HEK293 (cell line): ENCODE data around the gene NGLY1.

ENCODE experiments used
- CTCF ChIA-PET: fragments of 350-600 bp; formaldehyde crosslinking; extraction: SDS; loops from one replicate; lab custom pipeline; 2021; ENCODE audit warnings: antibody characterized with exemption; lab: Yijun Ruan, JAX
- POLR2A ChIA-PET: fragments of 300-600 bp; formaldehyde crosslinking; extraction: SDS; loops from one replicate; lab custom pipeline; 2020; ENCODE audit warnings: antibody characterized with exemption, inconsistent platforms; lab: Yijun Ruan, JAX
- H3K27ac ChIP-seq: fragments of 200-500 bp; sonication (Bioruptor generic); 2 replicates; pipeline ENCODE4 v1.5.1; 2014; ENCODE audit warnings: low read depth, low read length, control low read depth, inconsistent platforms; ENCODE audit errors: extremely low read depth
- H3K36me3 ChIP-seq, 2 experiments: fragments of 200-500 bp in 1 of 2; sonication (Bioruptor generic) in 1 of 2; 1 replicate in 1 of 2; 2 replicates in 1 of 2; pipeline ENCODE4 v1.5.1; 2014 to 2017; ENCODE audit warnings: inconsistent platforms in 2 of 2, low read length in 2 of 2; ENCODE audit not compliant: control insufficient read depth in 2 of 2, insufficient read depth in 1 of 2
- H3K4me1 ChIP-seq: fragments of 200-500 bp; sonication (Bioruptor generic); 2 replicates; pipeline ENCODE4 v1.5.1; 2014; ENCODE audit warnings: mild to moderate bottlenecking, low read length, inconsistent platforms; ENCODE audit not compliant: control insufficient read depth, insufficient read depth
- H3K4me3 ChIP-seq: 2 replicates; pipeline ENCODE4 v1.5.1; 2011; ENCODE audit warnings: low read depth, mild to moderate bottlenecking, control low read depth, low read length, moderate library complexity
- H3K9me3 ChIP-seq: fragments of 200-500 bp; sonication (Bioruptor generic); 2 replicates; pipeline ENCODE4 v1.5.1; 2014; ENCODE audit warnings: low read depth, low read length, inconsistent platforms; ENCODE audit not compliant: control insufficient read depth, insufficient read depth
- KLF1 ChIP-seq: fragments of 450-650 bp; formaldehyde crosslinking; IDR thresholded peaks from 2 replicates; pipeline ENCODE4 v1.5.1; 2016; ENCODE audit warnings: missing biosample characterization, missing genetic modification characterization
- KLF8 ChIP-seq: fragments of 450-650 bp; formaldehyde crosslinking; IDR thresholded peaks from 2 replicates; pipeline ENCODE4 v1.5.1; 2016; ENCODE audit warnings: missing biosample characterization, missing genetic modification characterization
- PRDM1 ChIP-seq: fragments of 450-650 bp; formaldehyde crosslinking; IDR thresholded peaks from 2 replicates; pipeline ENCODE4; 2016; ENCODE audit warnings: missing biosample characterization, missing genetic modification characterization
- RBAK ChIP-seq: fragments of 450-650 bp; formaldehyde crosslinking; IDR thresholded peaks from 2 replicates; pipeline ENCODE4 v1.5.1; 2016; ENCODE audit warnings: missing biosample characterization, missing genetic modification characterization
- ZBTB1 ChIP-seq: fragments of 450-650 bp; formaldehyde crosslinking; IDR thresholded peaks from 2 replicates; pipeline ENCODE4 v1.5.1; 2016; ENCODE audit warnings: missing biosample characterization, missing genetic modification characterization
- ZIC2 ChIP-seq: fragments of 450-650 bp; formaldehyde crosslinking; IDR thresholded peaks from 2 replicates; pipeline ENCODE4 v1.5.1; 2016; ENCODE audit warnings: missing biosample characterization, missing genetic modification characterization
- ZNF155 ChIP-seq: fragments of 450-650 bp; formaldehyde crosslinking; IDR thresholded peaks from 2 replicates; pipeline ENCODE4 v1.5.1; 2016; ENCODE audit warnings: missing biosample characterization, missing genetic modification characterization
- ZNF175 ChIP-seq: fragments of 450-650 bp; formaldehyde crosslinking; IDR thresholded peaks from 2 replicates; pipeline ENCODE4 v1.5.1; 2016; ENCODE audit warnings: missing biosample characterization, missing genetic modification characterization
- ZNF202 ChIP-seq: fragments of 450-650 bp; formaldehyde crosslinking; IDR thresholded peaks from 2 replicates; pipeline ENCODE4 v1.5.1; 2016; ENCODE audit warnings: missing biosample characterization, missing genetic modification characterization, borderline replicate concordance
- ZNF239 ChIP-seq: fragments of 450-650 bp; formaldehyde crosslinking; IDR thresholded peaks from 2 replicates; pipeline ENCODE4 v1.5.1; 2016; ENCODE audit warnings: missing biosample characterization, missing genetic modification characterization
- ZNF302 ChIP-seq: fragments of 450-650 bp; formaldehyde crosslinking; IDR thresholded peaks from 2 replicates; pipeline ENCODE4 v1.5.1; 2016; ENCODE audit warnings: missing biosample characterization, missing genetic modification characterization, low read depth
- ZNF350 ChIP-seq: fragments of 450-650 bp; formaldehyde crosslinking; IDR thresholded peaks from 2 replicates; pipeline ENCODE4 v1.5.0; 2017; ENCODE audit warnings: missing biosample characterization, mild to moderate bottlenecking, missing genetic modification characterization
- ZNF391 ChIP-seq: fragments of 450-650 bp; formaldehyde crosslinking; IDR thresholded peaks from 2 replicates; pipeline ENCODE4 v1.5.1; 2016; ENCODE audit warnings: low read depth, missing biosample characterization, missing genetic modification characterization, borderline replicate concordance
- ZNF629 ChIP-seq: fragments of 450-650 bp; formaldehyde crosslinking; IDR thresholded peaks from 2 replicates; pipeline ENCODE4 v1.5.1; 2017; ENCODE audit warnings: missing biosample characterization, missing genetic modification characterization
- ZNF654 ChIP-seq: fragments of 450-650 bp; formaldehyde crosslinking; IDR thresholded peaks from 2 replicates; pipeline ENCODE4 v1.5.1; 2016; ENCODE audit warnings: low read depth, missing biosample characterization, missing genetic modification characterization
- ZNF660 ChIP-seq: fragments of 450-650 bp; IDR thresholded peaks from 2 replicates; pipeline ENCODE4 v1.5.1; 2018; ENCODE audit warnings: missing biosample characterization, mild to moderate bottlenecking, missing genetic modification characterization
- TF ChIP-seq, protein P1 (sequence below): fragments of 450-650 bp; formaldehyde crosslinking; IDR thresholded peaks from 2 replicates; pipeline ENCODE4 v1.5.1; 2016; ENCODE audit warnings: missing biosample characterization, missing genetic modification characterization
- TF ChIP-seq, protein P2 (sequence below): fragments of 450-650 bp; formaldehyde crosslinking; IDR thresholded peaks from 2 replicates; pipeline ENCODE4 v1.5.1; 2016; ENCODE audit warnings: missing biosample characterization, missing genetic modification characterization
- TF ChIP-seq, protein P3 (sequence below): fragments of 450-650 bp; formaldehyde crosslinking; IDR thresholded peaks from 2 replicates; pipeline ENCODE4 v1.5.1; 2016; ENCODE audit warnings: missing biosample characterization, missing genetic modification characterization
- TF ChIP-seq, protein P4 (sequence below): fragments of 450-650 bp; formaldehyde crosslinking; IDR thresholded peaks from 2 replicates; pipeline ENCODE4 v1.5.1; 2016; ENCODE audit warnings: missing biosample characterization, missing genetic modification characterization

The NGLY1 gene

DNA sequence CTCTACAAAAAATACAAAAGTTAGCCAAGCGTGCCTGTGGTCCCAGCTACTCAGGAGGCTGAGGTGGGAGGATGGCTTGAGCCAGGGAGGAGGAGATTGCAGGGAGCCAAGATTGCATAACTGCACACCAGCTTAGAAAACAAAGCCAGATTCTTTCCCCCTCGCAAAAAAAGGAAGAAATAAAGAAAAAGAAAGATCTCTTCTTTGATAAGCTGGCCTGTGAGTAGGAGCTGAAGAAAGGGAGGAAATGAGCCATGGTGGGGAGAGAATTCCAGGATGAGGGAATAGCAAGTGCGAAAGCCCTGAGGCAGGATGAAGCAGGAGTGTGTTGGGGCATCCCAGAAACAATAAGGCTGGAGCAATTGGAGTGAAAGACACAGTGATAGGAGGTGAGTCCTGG, 94.0 kb downstream of the NGLY1 start:
- Histone ChIP-seq H3K36me3 (no peaks in the 10 kb centered on the region), H3K27ac (no peak overlapping the region), H3K9me3 (no peaks in the 10 kb centered on the region), H3K4me3 (no peak overlapping the region), H3K4me1 (no peaks in the 10 kb centered on the region)
- ChIA-PET POLR2A (no interaction called here), CTCF (no interaction called here)
- TF ChIP-seq ZNF202 (no peak), KLF1 (no peak), PRDM1 (tag by site-specific recombination) (no peak), ZNF175 (tag by site-specific recombination) (no peak), ZNF660 (tag by site-specific recombination) (no peak), ZNF302 (tag by site-specific recombination) (no peak), ZNF155 (tag by site-specific recombination) (no peak), KLF8 (tag by site-specific recombination) (no peak), ZNF629 (tag by site-specific recombination) (no peak), ZNF654 (tag by site-specific recombination) (no peak), ZIC2 (tag by site-specific recombination) (no peak), ZNF391 (tag by site-specific recombination) (no peak), ZNF350 (tag by site-specific recombination) (no peak), RBAK (no peak), ZBTB1 (no peak), ZNF239 (tag by site-specific recombination) (no peak)
- TF ChIP-seq, protein P1, sequence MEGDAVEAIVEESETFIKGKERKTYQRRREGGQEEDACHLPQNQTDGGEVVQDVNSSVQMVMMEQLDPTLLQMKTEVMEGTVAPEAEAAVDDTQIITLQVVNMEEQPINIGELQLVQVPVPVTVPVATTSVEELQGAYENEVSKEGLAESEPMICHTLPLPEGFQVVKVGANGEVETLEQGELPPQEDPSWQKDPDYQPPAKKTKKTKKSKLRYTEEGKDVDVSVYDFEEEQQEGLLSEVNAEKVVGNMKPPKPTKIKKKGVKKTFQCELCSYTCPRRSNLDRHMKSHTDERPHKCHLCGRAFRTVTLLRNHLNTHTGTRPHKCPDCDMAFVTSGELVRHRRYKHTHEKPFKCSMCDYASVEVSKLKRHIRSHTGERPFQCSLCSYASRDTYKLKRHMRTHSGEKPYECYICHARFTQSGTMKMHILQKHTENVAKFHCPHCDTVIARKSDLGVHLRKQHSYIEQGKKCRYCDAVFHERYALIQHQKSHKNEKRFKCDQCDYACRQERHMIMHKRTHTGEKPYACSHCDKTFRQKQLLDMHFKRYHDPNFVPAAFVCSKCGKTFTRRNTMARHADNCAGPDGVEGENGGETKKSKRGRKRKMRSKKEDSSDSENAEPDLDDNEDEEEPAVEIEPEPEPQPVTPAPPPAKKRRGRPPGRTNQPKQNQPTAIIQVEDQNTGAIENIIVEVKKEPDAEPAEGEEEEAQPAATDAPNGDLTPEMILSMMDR: no peak
- TF ChIP-seq, protein P2, sequence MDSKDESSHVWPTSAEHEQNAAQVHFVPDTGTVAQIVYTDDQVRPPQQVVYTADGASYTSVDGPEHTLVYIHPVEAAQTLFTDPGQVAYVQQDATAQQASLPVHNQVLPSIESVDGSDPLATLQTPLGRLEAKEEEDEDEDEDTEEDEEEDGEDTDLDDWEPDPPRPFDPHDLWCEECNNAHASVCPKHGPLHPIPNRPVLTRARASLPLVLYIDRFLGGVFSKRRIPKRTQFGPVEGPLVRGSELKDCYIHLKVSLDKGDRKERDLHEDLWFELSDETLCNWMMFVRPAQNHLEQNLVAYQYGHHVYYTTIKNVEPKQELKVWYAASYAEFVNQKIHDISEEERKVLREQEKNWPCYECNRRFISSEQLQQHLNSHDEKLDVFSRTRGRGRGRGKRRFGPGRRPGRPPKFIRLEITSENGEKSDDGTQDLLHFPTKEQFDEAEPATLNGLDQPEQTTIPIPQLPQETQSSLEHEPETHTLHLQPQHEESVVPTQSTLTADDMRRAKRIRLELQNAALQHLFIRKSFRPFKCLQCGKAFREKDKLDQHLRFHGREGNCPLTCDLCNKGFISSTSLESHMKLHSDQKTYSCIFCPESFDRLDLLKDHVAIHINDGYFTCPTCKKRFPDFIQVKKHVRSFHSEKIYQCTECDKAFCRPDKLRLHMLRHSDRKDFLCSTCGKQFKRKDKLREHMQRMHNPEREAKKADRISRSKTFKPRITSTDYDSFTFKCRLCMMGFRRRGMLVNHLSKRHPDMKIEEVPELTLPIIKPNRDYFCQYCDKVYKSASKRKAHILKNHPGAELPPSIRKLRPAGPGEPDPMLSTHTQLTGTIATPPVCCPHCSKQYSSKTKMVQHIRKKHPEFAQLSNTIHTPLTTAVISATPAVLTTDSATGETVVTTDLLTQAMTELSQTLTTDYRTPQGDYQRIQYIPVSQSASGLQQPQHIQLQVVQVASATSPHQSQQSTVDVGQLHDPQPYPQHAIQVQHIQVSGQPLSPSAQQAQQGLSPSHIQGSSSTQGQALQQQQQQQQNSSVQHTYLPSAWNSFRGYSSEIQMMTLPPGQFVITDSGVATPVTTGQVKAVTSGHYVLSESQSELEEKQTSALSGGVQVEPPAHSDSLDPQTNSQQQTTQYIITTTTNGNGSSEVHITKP: no peak
- TF ChIP-seq, protein P3, sequence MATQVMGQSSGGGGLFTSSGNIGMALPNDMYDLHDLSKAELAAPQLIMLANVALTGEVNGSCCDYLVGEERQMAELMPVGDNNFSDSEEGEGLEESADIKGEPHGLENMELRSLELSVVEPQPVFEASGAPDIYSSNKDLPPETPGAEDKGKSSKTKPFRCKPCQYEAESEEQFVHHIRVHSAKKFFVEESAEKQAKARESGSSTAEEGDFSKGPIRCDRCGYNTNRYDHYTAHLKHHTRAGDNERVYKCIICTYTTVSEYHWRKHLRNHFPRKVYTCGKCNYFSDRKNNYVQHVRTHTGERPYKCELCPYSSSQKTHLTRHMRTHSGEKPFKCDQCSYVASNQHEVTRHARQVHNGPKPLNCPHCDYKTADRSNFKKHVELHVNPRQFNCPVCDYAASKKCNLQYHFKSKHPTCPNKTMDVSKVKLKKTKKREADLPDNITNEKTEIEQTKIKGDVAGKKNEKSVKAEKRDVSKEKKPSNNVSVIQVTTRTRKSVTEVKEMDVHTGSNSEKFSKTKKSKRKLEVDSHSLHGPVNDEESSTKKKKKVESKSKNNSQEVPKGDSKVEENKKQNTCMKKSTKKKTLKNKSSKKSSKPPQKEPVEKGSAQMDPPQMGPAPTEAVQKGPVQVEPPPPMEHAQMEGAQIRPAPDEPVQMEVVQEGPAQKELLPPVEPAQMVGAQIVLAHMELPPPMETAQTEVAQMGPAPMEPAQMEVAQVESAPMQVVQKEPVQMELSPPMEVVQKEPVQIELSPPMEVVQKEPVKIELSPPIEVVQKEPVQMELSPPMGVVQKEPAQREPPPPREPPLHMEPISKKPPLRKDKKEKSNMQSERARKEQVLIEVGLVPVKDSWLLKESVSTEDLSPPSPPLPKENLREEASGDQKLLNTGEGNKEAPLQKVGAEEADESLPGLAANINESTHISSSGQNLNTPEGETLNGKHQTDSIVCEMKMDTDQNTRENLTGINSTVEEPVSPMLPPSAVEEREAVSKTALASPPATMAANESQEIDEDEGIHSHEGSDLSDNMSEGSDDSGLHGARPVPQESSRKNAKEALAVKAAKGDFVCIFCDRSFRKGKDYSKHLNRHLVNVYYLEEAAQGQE (tag by site-specific recombination): no peak
- TF ChIP-seq, protein P4, sequence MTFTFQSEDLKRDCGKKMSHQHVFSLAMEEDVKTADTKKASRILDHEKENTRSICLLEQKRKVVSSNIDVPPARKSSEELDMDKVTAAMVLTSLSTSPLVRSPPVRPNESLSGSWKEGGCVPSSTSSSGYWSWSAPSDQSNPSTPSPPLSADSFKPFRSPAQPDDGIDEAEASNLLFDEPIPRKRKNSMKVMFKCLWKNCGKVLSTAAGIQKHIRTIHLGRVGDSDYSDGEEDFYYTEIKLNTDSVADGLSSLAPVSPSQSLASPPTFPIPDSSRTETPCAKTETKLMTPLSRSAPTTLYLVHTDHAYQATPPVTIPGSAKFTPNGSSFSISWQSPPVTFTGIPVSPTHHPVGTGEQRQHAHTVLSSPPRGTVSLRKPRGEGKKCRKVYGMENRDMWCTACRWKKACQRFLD: no peak
